KBM-7 (cell line): ENCODE measurements around the gene DSE.
A peak's percentile ranks its signal among the peaks of the same experiment; 100 is the strongest.
"Not testable (repeated sequence)": the region's sequence is repeated elsewhere in the genome, so short reads cannot be mapped to it uniquely, and the experiment has no call there.

Experiments used
- DNase-seq: peaks from one replicate; pipeline ENCODE4 v3.0.0-alpha.2; 2015
- in situ Hi-C: fragments of 300-500 bp; cut with MboI; formaldehyde crosslinking; loops from 2 replicates; pipeline ENCODE4 v1.14.3; 2020; ENCODE audit warnings: low sequenced_read_pairs, low pct_unique_long_range_greater_than_20kb, mixed read lengths

DSE gene

GRCh38 chr6:116370760-116371119 lies at the start of gene DSE:
TSS of gene DSE (plus strand) at chr6:116370947. CDS start at chr6:116399251, 28,304 bp downstream.
- in situ Hi-C loops, result no loop called here
- peak; percentile 57 for DNase-seq

- in situ Hi-C loops, DNase-seq: not testable (repeated sequence)
These were observed 48.8 kb upstream of the DSE start for GRCh38 chr6:116321933-116322332.

DNA sequence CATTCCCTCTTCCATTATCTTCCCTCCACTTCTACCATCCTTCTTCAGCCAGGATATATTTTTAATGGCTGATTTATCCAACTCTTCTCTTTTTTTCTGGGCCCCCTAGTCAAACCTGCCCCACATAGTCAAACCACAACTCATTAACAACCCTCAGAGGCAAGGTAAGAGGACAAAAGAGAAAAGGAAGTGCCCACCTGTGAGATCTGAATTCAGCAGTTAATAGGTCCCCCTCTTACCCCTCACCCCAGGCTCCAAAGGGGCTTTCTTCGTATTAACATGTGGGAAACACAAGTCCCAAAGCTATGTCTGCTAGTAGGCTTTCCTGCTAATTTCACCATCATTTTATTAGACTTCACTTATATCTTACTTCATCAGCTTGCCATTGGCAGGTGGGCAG lies 46.9 kb upstream of the DSE start:
- in situ Hi-C loops, result no loop called here

GRCh38 chr6:116325634-116326132 lies 45.1 kb upstream of the DSE start:
- in situ Hi-C loops, DNase-seq: not testable (repeated sequence)

More for the DNA sequence above, 46.9 kb upstream of the DSE start:
- DNase-seq, result no peak

DNA sequence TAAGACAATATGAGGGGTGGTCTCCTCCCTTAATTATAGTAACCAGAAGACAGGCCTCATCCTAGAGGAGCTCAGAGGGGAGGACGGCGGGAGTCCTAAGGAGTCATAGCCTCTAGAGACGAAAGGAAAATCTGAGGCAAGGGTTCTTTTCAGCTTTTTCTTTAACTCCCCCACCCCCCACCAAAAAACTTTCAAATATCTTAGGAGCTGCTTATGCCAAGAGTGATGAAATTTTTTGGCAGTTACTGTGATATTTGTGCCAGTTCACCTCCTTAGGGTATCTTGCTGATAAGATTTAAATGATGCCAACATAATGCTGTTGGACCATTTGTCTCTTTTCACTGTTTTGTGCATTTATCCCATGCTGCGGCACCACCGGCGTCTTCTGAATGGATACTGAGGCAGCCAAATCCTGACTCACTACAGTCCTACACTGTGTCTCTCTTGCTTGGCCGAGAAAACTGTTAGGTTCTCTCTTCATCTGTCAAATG lies 44.5 kb upstream of the DSE start:
- in situ Hi-C loops, result no loop called here
- no peak for DNase-seq

GRCh38 chr6:116326996-116327395 lies 43.8 kb upstream of the DSE start:
- DNase-seq, result no peak

DNA sequence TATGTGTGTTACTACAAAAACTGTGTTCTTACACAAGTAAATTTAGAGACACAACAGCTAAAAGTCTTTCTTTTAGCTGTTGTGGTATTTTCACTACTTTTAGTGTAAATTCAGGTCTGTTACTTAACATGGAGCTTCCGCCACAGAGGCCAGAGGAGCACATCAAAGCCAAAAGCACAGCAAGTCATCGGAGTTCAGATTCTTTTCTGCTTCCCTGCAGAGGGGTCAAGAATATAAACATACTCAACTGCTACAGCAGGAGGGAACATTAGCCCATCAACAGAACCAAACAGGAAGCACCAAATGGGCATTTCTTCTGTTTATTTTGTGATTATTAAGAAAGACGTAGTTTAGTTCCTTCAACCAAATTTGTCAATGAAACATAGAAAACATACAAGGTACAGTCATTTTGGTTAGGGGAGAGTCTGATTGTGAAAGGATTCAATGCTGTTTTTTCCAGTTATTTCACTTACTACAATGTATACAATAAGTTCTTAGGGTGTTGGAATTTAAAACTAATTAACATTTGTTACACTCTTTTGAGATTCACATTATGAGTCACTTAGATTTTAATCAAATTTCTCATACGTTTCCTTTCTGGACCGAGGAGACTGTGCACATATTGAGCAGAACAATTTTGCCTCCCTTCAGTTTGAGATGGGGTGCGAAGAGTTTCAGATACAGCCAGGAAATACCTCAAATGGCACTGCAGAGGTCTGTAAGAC lies 42.8 kb upstream of the DSE start:
- no peak for DNase-seq
- in situ Hi-C loops, result no loop called here

More at GRCh38 chr6:116326996-116327395, 43.8 kb upstream of the DSE start:
- in situ Hi-C loops, result no loop called here

DNA sequence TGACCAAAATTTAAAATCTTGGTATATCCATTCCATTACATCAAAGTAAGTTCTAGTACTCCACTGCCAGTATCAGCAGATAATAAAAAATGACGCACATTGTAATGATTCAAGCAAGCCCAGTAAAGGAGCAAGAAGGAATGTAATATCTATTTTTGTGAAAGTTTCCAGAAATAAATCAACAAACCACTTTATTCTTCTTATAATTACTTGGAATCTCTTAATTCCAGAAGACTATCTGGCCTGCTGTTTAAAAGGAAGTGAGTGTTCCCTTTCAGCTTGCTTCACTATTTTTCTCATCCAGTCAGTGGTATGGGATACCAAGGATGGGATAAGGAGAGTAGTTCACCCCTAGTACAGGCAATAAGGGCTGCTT lies 42.2 kb upstream of the DSE start:
- no peak for DNase-seq
- in situ Hi-C loops, result no loop called here

- DNase-seq, result no peak
- in situ Hi-C loops, result no loop called here
These were observed 41.6 kb upstream of the DSE start for GRCh38 chr6:116329156-116329555.

DNA sequence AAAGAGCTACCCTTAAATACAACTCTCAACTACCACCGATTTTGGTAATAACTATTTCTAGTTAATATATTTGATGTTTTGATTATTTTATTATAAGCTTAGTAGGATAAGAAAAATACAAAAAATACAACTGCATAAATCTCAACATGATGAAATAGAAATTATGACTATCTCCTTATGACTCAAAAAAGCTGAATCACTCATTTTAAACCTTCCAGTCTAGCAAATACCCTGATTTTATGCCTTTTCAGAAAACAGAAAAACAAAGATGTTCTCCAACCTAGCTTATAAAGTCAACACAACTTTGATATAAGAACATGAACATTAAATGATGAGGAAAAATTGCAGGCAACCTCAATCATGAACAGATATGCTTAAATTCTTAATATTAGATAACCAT lies 40.2 kb upstream of the DSE start:
- in situ Hi-C loops, result no loop called here
- no peak for DNase-seq

DNA sequence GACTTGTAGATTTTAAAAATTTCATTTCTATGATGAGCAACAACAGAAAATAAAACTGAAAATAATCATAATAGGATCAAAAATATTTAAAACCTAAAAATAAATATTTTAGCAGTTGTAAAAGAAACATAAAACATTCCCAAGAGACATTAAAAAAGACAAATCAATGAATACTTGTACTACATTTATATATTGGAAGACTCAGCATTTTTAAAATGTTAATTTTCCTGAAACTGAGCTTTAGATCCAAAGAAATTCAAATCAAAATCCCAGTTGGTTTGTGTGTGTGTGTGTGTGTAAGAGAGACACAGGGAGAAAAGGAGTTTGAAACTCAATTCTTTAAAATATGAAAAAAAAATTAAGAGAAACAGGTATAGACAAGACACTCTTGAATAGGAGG lies 38.7 kb upstream of the DSE start:
- in situ Hi-C loops, result no loop called here

DNA sequence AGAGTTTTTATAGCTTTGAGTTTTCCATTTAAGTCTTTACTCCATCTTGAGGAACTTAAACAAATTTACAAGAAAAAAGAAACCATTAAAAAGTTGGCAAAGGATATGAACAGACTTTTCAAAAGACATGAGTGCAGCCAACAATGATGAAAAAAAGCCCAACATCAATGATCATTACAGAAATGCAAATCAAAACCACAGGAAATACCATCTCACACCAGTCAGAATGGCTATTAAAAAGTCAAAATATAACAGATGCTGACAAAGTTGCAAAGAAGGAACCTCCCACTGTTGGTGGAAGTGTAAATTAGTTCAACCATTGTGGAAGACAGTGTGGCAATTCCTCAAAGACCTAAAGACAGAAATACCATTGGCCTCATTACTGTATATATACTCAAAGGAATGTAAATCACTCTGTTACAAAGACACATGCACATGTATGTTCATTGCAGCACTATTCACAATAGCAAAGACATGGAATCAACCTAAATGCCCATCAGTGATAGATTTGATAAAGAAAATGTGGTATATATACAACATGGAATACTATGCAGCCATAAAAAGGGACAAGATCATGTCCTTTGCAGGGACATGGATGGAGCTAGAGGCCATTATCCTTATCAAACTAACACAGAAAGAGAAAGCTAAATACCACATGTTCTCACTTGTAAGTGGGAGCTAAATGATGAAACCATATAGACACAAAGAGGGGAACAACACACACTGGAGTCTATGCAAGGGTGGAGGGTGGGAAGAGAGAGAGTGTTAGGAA lies 35.9 kb upstream of the DSE start:
- in situ Hi-C loops, DNase-seq: not testable (repeated sequence)

More for the DNA sequence above, 38.7 kb upstream of the DSE start:
- DNase-seq, result no peak

- in situ Hi-C loops, result no loop called here
- DNase-seq, result no peak
These were observed 35.0 kb upstream of the DSE start for GRCh38 chr6:116335612-116336215.

DNA sequence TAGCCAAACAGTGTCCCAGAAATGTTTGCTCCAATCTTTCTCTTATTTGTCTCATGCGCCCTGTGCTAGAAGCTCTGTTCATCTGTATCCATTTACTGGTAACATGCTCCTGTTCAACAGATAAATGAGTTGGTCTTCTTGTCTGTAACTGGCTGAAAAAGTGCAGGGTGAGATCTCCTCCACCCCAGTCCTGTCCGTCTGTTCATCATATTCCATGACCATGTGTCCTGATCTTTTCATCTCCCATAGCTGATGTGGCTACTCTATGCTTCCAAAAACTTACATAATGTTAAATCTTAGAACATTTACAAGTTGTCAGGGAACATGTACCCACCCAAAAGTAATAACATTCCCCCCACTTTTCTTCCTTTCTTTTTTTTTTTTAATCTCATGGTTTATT lies 31.8 kb upstream of the DSE start:
- DNase-seq, result no peak
- in situ Hi-C loops, result no loop called here

DNA sequence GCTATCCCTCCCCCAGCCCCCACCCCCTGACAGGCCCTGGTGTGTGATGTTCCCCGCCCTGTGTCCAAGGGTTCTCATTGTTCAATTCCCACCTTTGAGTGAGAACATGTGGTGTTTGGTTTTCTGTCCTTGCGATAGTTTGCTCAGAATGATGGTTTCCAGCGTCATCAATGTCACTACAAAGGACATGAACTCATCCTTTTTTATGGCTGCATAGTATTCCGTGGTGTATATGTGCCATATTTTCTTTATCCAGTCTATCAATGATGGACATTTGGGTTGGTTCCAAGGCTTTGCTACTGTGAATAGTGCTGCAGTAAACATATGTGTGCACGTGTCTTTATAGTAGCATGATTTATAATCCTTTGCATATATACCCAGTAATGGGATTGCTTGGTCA lies 30.1 kb upstream of the DSE start:
- in situ Hi-C loops, DNase-seq: not testable (repeated sequence)

- in situ Hi-C loops, result no loop called here
- no peak for DNase-seq
These were observed 21.5 kb upstream of the DSE start for GRCh38 chr6:116349216-116349615.

DNA sequence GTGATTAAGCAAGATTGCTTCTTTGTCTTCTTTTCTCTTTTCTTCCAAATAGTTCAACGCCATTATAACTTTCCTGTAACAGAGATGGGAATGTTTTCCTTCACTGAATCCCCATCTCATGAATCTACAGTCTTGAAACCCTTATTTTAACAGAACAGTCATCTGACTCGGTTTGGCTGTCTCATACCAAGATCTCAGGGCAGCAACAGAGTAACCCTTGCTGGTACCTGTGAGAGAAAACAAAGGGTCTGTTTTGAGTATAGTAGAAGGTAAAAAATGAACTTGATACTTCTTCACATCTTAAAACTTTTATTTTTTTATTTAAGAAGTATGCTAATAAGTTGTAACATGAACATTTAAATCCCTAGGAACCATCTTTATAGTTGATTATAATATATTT lies 19.6 kb upstream of the DSE start:
- DNase-seq, result no peak
- in situ Hi-C loops, result no loop called here

DNA sequence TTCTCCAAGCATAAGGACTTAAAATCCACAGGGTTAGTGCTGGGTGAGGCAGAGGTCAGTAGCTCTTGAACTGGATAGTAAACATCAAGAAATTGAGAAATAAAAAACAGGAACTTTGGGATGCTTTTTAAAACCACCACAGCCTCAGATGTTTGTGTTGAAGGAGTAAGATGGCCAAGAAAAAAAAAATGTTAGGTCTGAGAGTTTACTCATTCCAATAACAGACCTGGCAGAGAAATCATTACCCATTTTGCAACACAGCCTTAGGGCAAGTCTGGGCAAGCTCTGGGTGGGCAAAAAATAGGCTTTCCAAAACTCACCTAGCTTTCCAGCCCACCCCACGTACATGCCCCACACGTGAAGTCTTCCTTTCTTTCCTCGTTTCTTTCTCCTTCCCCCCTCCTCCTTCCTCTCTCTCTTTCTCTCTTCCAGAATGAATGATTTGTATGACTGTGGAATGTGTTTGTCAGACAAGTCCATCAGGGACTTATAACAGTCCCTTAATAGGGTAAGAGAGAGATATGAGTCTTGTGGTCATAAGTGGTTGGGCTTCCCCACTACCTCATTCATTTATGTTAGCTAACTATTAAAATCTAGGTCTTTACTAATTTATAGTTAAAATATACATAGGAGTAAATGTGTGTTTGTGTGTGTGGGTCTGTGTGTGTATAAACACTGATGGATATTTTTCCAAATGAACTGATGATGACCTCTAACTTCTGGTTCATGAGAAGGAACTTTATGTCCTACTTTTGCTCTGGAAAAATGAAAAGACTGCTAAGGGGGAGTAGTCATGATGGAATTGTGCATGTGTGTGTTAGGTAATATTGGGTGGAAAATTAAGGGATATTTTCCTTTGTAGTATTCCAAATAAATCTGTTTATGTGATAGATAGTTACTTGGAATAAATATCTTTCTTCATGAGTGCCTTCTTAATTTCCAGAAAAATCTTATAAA lies 18.0 kb upstream of the DSE start:
- peak; percentile 50 for DNase-seq
- in situ Hi-C loops, result no loop called here

GRCh38 chr6:116354236-116354635 lies 16.5 kb upstream of the DSE start:
- in situ Hi-C loops, result no loop called here
- no peak for DNase-seq
